ENCODE results near the gene C12orf57.

DNA sequence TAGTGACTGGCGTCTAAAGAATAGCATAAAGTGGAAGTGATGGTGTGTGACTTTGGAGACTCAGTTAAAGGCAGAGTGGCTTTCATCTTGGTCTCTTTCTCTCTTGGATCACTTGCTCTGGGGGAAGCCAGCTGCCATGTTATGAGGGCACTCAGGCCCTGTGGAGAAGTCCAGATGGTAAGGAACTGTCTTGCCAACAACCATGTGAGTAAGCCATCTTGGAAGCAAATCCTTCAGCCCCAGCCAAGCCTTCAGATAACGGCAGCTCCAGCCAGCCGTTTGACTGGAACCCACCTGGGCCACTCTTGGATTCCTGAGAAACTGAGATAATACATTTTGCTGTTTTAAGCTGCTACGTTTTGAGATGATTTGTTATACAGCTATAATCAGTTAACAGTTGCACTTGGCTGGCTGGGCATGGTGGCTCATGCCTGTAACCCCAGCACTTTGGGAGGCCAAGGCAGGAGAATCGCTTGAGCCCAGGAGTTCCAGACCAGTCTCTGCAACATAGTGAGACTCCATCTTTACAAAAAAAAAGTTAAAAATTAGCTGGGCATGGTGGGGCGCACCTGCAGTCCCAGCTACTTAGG, 46.9 kb upstream of the C12orf57 start:
- TF ChIP-seq BHLHE40 (IDR thresholded peaks at IDR 0.05; ENCODE audit: borderline replicate concordance) (no peak), FOXM1 (IDR thresholded peaks at IDR 0.05; ENCODE audit: borderline replicate concordance) (no peak), FOXK2 (IDR thresholded peaks at IDR 0.05) (no peak), ELF4 (IDR thresholded peaks at IDR 0.05) (no peak), NFRKB (IDR thresholded peaks at IDR 0.05) (no peak), SP1 (IDR thresholded peaks at IDR 0.05) (no peak), FOXA1 (IDR thresholded peaks at IDR 0.05) (no peak)

All from HEK293T (cell line).